ENCODE results near the gene CLOCK. TPM values are rescaled to one million over a fixed set of nuclear protein-coding genes. Genes with fewer than 3 reads are reported as not detected.

Gene CLOCK
- total RNA-seq, 4 donors from 2014 or later, result 21.9 to 60.7 (median 34.2) TPM

DNA sequence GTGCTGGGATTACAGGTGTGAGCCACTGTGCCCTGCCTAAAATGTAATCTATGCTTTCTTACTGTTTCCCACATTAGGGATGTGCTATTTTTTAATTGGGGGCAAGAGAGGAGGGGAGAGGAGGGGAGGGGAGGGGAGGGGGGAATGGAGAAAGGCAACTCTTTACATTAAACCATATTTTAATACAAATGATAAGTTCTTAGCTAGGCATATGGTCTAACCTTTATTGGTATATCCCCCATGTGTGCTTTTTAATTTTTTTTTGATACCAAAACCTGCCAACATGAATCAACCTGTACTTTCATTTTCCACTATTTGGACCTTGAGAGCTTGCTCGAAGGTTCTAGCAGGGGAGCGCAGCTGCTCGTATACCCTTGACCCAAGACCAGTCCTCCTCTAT is 6.4 kb downstream of the CLOCK start:
- in situ Hi-C loops (cut with MboI; ENCODE audit: low sequenced_read_pairs in 4 of 4) (loop anchor here in 2 of 4 donors (10.0 kb wide), 3 partner anchors 145 to 325 kb away; partner anchors contain the start of genes SRD5A3 (in 1 of the 2) and TMEM165 (in 1 of the 2)), intact Hi-C loops (cut with DNase I; ENCODE audit: low total_unique reads) (no loop called here)
- no peaks in the 10 kb centered on the region for H3K36me3 ChIP-seq
- no peak overlapping the region for H3K4me3 ChIP-seq
- no peaks in the 10 kb centered on the region for H3K9me3 ChIP-seq
- H3K27me3 ChIP-seq, result no peaks in the 10 kb centered on the region
- H3K4me1 ChIP-seq, result peaks cover 13 to 15% of the 10 kb centered on the region in 2 donors
- DNase-seq, result no peak
- H3K27ac ChIP-seq, result no peak overlapping the region
- TF ChIP-seq POLR2A (IDR thresholded peaks at IDR 0.05), result no peak
- TF ChIP-seq, protein P1, sequence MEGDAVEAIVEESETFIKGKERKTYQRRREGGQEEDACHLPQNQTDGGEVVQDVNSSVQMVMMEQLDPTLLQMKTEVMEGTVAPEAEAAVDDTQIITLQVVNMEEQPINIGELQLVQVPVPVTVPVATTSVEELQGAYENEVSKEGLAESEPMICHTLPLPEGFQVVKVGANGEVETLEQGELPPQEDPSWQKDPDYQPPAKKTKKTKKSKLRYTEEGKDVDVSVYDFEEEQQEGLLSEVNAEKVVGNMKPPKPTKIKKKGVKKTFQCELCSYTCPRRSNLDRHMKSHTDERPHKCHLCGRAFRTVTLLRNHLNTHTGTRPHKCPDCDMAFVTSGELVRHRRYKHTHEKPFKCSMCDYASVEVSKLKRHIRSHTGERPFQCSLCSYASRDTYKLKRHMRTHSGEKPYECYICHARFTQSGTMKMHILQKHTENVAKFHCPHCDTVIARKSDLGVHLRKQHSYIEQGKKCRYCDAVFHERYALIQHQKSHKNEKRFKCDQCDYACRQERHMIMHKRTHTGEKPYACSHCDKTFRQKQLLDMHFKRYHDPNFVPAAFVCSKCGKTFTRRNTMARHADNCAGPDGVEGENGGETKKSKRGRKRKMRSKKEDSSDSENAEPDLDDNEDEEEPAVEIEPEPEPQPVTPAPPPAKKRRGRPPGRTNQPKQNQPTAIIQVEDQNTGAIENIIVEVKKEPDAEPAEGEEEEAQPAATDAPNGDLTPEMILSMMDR (IDR thresholded peaks at IDR 0.05 in 4 of 5, conservative IDR thresholded peaks at IDR 0.05 in 1 of 5), result no peak
- ATAC-seq, result no peak

DNA sequence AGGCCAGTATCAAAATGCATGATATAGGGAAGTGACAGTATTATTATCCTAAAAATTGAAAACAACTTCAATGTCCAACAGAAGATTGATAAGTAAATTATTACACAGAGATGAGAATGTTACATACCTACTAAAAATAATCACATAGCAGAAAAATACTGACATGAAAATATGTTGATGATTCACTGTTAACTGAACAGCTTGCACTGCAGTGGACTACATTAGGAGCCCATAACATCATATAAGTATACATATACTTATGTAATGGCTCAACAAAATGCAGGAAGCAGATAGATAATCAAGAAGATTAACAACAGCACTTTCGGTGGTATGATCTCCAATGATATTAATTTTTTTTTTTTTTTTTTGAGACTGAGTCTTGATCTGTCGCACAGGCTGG is 7.1 kb downstream of the CLOCK start:
- Histone ChIP-seq H3K27ac (no peak overlapping the region), H3K27me3 (no peaks in the 10 kb centered on the region), H3K36me3 (no peaks in the 10 kb centered on the region), H3K9me3 (no peaks in the 10 kb centered on the region), H3K4me3 (no peak overlapping the region), H3K4me1 (peaks cover 7 to 9% of the 10 kb centered on the region in 2 donors)
- in situ Hi-C loops (cut with MboI; ENCODE audit: low sequenced_read_pairs in 4 of 4), result loop anchor here in 2 of 4 donors (10.0 kb wide), 3 partner anchors 145 to 325 kb away; partner anchors contain the start of genes SRD5A3 (in 1 of the 2) and TMEM165 (in 1 of the 2)
- no peak for ATAC-seq
- TF ChIP-seq POLR2A (IDR thresholded peaks at IDR 0.05), result no peak
- TF ChIP-seq, protein P1 (IDR thresholded peaks at IDR 0.05 in 4 of 5, conservative IDR thresholded peaks at IDR 0.05 in 1 of 5), result no peak
- no peak for DNase-seq
- intact Hi-C loops (cut with DNase I; ENCODE audit: low total_unique reads), result no loop called here

DNA sequence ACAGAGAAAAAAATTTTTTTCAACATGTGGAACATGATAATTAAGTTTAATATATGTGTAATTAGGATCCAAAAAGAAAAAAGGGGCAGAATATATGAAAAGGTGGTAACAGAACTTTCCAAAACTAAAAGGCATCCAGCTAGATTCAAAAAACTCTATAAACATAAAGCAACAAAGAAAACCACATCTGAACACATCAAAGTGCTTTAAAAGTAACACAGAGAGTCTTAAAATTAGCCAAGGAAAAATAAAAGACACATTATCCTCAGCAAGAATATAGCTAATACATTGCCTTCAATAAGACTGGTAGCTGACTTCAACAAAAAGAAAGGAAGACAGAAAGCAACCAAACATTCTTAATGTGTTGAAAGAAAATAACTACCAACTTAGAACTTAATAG is 8.2 kb downstream of the CLOCK start:
- H3K9me3 ChIP-seq, result no peaks in the 10 kb centered on the region
- in situ Hi-C loops (cut with MboI; ENCODE audit: low sequenced_read_pairs in 4 of 4), result no loop called here
- no peak overlapping the region for H3K27ac ChIP-seq
- ATAC-seq (no peak), DNase-seq (no peak)
- no peaks in the 10 kb centered on the region for H3K27me3 ChIP-seq
- H3K4me1 ChIP-seq, result no peaks in the 10 kb centered on the region
- no peak for TF ChIP-seq POLR2A (IDR thresholded peaks at IDR 0.05)
- TF ChIP-seq, protein P1 (IDR thresholded peaks at IDR 0.05 in 4 of 5, conservative IDR thresholded peaks at IDR 0.05 in 1 of 5), result no peak
- intact Hi-C loops (cut with DNase I; ENCODE audit: low total_unique reads), result no loop called here
- H3K36me3 ChIP-seq, result no peaks in the 10 kb centered on the region
- no peak overlapping the region for H3K4me3 ChIP-seq

DNA sequence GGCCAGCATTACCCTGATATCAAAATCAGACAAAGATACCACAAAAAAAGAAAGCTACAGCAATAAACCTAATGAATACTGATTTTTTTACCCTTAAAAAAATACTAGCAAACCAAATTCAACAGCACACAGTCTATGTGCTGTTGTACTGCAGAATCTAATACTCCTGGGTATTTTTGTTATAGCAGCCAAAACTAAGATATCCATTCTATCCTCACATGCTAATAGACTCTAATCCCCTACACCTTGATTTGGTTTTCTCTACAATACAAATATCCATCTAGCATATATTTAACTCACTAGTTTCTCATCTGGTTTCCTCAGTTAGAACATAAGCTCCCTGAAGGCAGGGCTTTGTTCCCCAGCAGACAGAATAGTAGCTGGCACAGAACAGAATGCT is 12.4 kb downstream of the CLOCK start:
- no peaks in the 10 kb centered on the region for H3K9me3 ChIP-seq
- in situ Hi-C loops (cut with MboI; ENCODE audit: low sequenced_read_pairs in 4 of 4), result no loop called here

More for the DNA sequence above, 12.4 kb downstream of the CLOCK start:
- ATAC-seq (no peak), DNase-seq (no peak)
- no peak overlapping the region for H3K27ac ChIP-seq
- H3K27me3 ChIP-seq, result no peaks in the 10 kb centered on the region
- no peak for TF ChIP-seq POLR2A (IDR thresholded peaks at IDR 0.05)
- TF ChIP-seq, protein P1 (IDR thresholded peaks at IDR 0.05 in 4 of 5, conservative IDR thresholded peaks at IDR 0.05 in 1 of 5), result no peak
- intact Hi-C loops (cut with DNase I; ENCODE audit: low total_unique reads), result no loop called here
- no peaks in the 10 kb centered on the region for H3K4me1 ChIP-seq
- no peaks in the 10 kb centered on the region for H3K36me3 ChIP-seq
- H3K4me3 ChIP-seq, result no peak overlapping the region
